ENCODE measurements around the gene RGS3. TPM values are rescaled to one million over a fixed set of nuclear protein-coding genes. Genes with fewer than 3 reads are reported as not detected.

The RGS3 gene
- total and polyA plus RNA-seq, 10 of the 15 experiments (the other 5 are each of a cell fraction or from before 2014, with no cell fraction given), result 2.9 to 138 (median 28.8) TPM

DNA sequence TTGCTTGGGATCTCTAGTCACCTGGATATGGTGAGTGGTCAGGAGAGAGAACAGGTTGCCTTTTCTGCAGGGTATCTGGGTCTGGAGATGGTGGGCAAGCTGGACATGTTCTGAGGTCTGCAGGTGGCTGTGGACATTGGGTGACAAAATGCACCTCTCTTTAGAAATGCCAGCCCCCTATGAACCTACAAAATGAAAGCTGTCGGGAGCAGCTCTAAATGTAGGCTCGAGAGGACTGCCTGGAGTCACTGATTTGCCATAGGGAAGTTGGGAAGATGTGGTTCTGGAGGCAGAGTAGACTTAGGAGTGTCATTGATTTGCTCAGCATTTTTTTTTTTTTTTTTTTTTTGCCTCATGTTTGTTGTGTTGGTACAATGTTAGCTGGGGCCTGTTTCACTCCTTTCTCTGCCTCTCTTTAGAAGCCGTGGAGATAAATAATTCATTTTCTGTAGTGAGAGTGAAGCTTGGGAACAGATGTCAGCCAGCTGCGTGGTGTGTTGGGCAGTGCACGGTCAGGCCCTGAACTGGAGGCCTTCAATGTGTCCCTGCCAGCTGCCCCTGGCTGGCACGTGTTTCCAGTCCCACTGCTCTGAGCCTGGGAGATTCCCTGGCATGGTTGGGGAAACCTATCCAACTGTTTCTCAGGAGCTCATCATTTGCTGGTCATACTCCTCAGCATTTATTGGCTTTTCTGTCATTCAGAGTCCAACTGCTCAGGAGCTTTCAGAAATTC, 5.4 kb downstream of the RGS3 start:
- intact Hi-C loops (cut with micrococcal nuclease; ENCODE audit: unreplicated experiment) (no loop called here), in situ Hi-C loops (cut with MboI) (loop anchor here (25.0 kb wide), 1 partner anchor 568 kb away; no protein-coding TSS in a partner anchor)
- Histone ChIP-seq H3K4me2 (ENCODE audit: control insufficient read depth, insufficient read depth) (no peak overlapping the region), H3K9ac (ENCODE audit: control insufficient read depth, insufficient read depth, low read length) (no peak overlapping the region), H4K20me1 (ENCODE audit: control insufficient read depth, insufficient read depth) (no peaks in the 10 kb centered on the region), H3K27me3 (replicated peaks in 1 of 2; ENCODE audit: control insufficient read depth in 2 of 2, insufficient read depth in 2 of 2, low read length in 1 of 2) (no peaks in the 10 kb centered on the region), H3K36me3 (ENCODE audit: control insufficient read depth in 2 of 2, insufficient read depth in 2 of 2, low read length in 1 of 2) (no peaks in the 10 kb centered on the region), H3K4me1 (ENCODE audit: control insufficient read depth, insufficient read depth, low read length) (no peaks in the 10 kb centered on the region), H3K27ac (ENCODE audit: control insufficient read depth, insufficient read depth) (no peak overlapping the region), H3K4me3 (no peak overlapping the region), H3K79me2 (ENCODE audit: control insufficient read depth, insufficient read depth, low read length) (no peaks in the 10 kb centered on the region), H3K9me3 (replicated peaks; ENCODE audit: control insufficient read depth, insufficient read depth, low read length) (no peaks in the 10 kb centered on the region; the same call in 1 of the 3 replicates), H2AFZ (ENCODE audit: control insufficient read depth, low read depth, low read length) (no peak overlapping the region)
- BruUV-seq (replicated peaks), result no TSS peak
- ATAC-seq (no peak), FAIRE-seq (no peak), DNase-seq (ENCODE audit: low read depth, low spot score) (no peak)
- ChIA-PET SMC1A (ENCODE audit: uncharacterized antibody, unreplicated experiment) (interaction anchor here (0.9 kb wide), 1 partner anchor 23 kb away, joined by 3 read pairs; no protein-coding TSS in a partner anchor), CTCF (interaction anchor here (0.5 to 1.0 kb wide), 2 partner anchors 123 to 695 kb away, joined by 3 to 4 read pairs; no protein-coding TSS in a partner anchor), RAD21 (ENCODE audit: unreplicated experiment) (interaction anchor here (0.8 kb wide), 1 partner anchor 186 kb away, joined by 6 read pairs; no protein-coding TSS in a partner anchor), POLR2A (interaction anchor here (0.6 kb wide), 2 partner anchors 25 to 848 kb away, joined by 3 read pairs; no protein-coding TSS in a partner anchor)
- WGBS (ENCODE audit: insufficient coverage, insufficient replicate concordance, low lambda C conversion rate, missing lambda C conversion rate), result 32% methylated on average over 6 of the region's 6 CpGs
- no peak for TF ChIP-seq SIN3A (IDR thresholded peaks at IDR 0.05; ENCODE audit: low read depth, low read length)
- TF ChIP-seq ATF7 (IDR thresholded peaks at IDR 0.05; ENCODE audit: low read depth), result no peak
- TF ChIP-seq SMC3 (IDR thresholded peaks at IDR 0.05; ENCODE audit: borderline replicate concordance, low read length), result no peak
- TF ChIP-seq BMI1 (IDR thresholded peaks at IDR 0.05; ENCODE audit: borderline replicate concordance), result no peak
- TF ChIP-seq, protein P1, sequence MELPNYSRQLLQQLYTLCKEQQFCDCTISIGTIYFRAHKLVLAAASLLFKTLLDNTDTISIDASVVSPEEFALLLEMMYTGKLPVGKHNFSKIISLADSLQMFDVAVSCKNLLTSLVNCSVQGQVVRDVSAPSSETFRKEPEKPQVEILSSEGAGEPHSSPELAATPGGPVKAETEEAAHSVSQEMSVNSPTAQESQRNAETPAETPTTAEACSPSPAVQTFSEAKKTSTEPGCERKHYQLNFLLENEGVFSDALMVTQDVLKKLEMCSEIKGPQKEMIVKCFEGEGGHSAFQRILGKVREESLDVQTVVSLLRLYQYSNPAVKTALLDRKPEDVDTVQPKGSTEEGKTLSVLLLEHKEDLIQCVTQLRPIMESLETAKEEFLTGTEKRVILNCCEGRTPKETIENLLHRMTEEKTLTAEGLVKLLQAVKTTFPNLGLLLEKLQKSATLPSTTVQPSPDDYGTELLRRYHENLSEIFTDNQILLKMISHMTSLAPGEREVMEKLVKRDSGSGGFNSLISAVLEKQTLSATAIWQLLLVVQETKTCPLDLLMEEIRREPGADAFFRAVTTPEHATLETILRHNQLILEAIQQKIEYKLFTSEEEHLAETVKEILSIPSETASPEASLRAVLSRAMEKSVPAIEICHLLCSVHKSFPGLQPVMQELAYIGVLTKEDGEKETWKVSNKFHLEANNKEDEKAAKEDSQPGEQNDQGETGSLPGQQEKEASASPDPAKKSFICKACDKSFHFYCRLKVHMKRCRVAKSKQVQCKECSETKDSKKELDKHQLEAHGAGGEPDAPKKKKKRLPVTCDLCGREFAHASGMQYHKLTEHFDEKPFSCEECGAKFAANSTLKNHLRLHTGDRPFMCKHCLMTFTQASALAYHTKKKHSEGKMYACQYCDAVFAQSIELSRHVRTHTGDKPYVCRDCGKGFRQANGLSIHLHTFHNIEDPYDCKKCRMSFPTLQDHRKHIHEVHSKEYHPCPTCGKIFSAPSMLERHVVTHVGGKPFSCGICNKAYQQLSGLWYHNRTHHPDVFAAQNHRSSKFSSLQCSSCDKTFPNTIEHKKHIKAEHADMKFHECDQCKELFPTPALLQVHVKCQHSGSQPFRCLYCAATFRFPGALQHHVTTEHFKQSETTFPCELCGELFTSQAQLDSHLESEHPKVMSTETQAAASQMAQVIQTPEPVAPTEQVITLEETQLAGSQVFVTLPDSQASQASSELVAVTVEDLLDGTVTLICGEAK (IDR thresholded peaks at IDR 0.05; ENCODE audit: borderline replicate concordance), result no peak
- TF ChIP-seq NFYB (IDR thresholded peaks at IDR 0.05; ENCODE audit: insufficient read depth, low read depth, low read length), result no peak
- TF ChIP-seq NFYA (IDR thresholded peaks at IDR 0.05; ENCODE audit: borderline replicate concordance, low read depth, low read length), result no peak
- TF ChIP-seq NR2C1 (IDR thresholded peaks at IDR 0.05), result no peak
- no peak for TF ChIP-seq CEBPB (IDR thresholded peaks at IDR 0.05; ENCODE audit: borderline replicate concordance in 1 of 2, low read depth in 2 of 2, low read length in 2 of 2)
- TF ChIP-seq, protein P2, sequence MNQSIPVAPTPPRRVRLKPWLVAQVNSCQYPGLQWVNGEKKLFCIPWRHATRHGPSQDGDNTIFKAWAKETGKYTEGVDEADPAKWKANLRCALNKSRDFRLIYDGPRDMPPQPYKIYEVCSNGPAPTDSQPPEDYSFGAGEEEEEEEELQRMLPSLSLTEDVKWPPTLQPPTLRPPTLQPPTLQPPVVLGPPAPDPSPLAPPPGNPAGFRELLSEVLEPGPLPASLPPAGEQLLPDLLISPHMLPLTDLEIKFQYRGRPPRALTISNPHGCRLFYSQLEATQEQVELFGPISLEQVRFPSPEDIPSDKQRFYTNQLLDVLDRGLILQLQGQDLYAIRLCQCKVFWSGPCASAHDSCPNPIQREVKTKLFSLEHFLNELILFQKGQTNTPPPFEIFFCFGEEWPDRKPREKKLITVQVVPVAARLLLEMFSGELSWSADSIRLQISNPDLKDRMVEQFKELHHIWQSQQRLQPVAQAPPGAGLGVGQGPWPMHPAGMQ (IDR thresholded peaks at IDR 0.05; ENCODE audit: borderline replicate concordance), result no peak
- no peak for TF ChIP-seq KAT2A (conservative IDR thresholded peaks at IDR 0.05; ENCODE audit: control insufficient read depth, low read depth, low read length)

Measured in GM12878 (cell line).